Ishikawa (cell line): ENCODE measurements around the gene NTM.

Experiments
- EP300 ChIP-seq: IDR thresholded peaks from 2 replicates; pipeline ENCODE4 v1.6.1; 2012; ENCODE audit warnings: borderline replicate concordance
- MAX ChIP-seq: IDR thresholded peaks from 2 replicates; pipeline ENCODE4 v1.6.1; 2012
- REST ChIP-seq: IDR thresholded peaks from 2 replicates; pipeline ENCODE4 v1.6.1; 2012; ENCODE audit warnings: low read depth, mild to moderate bottlenecking
- TCF12 ChIP-seq: IDR thresholded peaks from 2 replicates; pipeline ENCODE4 v1.6.1; 2012; ENCODE audit warnings: low read depth
- YY1 ChIP-seq: IDR thresholded peaks from 2 replicates; pipeline ENCODE4 v1.6.1; 2012; ENCODE audit warnings: low read depth

DNA sequence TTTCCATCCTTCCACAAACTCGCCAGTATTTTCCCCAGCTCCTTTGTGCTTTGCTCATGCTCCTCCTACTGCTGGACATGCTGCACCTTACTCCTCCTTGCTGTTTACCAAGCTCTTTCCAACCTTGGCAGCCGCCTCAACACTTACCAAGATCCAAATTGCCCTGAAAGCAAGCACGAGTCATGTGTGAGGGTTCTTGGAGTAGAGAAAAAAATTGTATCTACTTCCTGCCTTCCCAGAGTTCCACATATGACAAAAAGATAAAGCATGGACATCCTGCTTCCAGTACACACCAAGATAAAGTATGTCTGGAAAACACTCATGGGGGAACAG, 767.5 kb downstream of the NTM start:
- TF ChIP-seq EP300 = no peak
- TF ChIP-seq REST = no peak
- TF ChIP-seq TCF12 = no peak
- no peak for TF ChIP-seq YY1
- no peak for TF ChIP-seq MAX
